Measurements from ENCODE around the gene SMTNL2.
"Not testable (repeated sequence)": the region's sequence is repeated elsewhere in the genome, so short reads cannot be mapped to it uniquely, and the experiment has no call there.

The SMTNL2 gene

GRCh38 chr17:4588898-4589625, 4.7 kb downstream of the SMTNL2 start:
- TF ChIP-seq CTCF (IDR thresholded peaks at IDR 0.05; ENCODE audit: low read depth, low read length, poor library complexity, severe bottlenecking) (no peak), EZH2phosphoT487 (IDR thresholded peaks at IDR 0.05; ENCODE audit: borderline replicate concordance, low read length) (no peak)
- Histone ChIP-seq H3K9me2 (replicated peaks; ENCODE audit: control insufficient read depth, low read length) (no peaks in the 10 kb centered on the region), H3K27me3 (ENCODE audit: control insufficient read depth, low read length) (peaks cover 31% of the 10 kb centered on the region), H3K79me2 (ENCODE audit: control insufficient read depth, low read length) (no peaks in the 10 kb centered on the region), H3K27ac (ENCODE audit: low read depth, low read length) (no peak overlapping the region), H3K9me3 (ENCODE audit: control insufficient read depth, insufficient read depth, low read length) (no peaks in the 10 kb centered on the region), H3K4me3 (ENCODE audit: low read length) (no peak overlapping the region), H3F3A (ENCODE audit: control insufficient read depth, insufficient read depth) (no peaks in the 10 kb centered on the region), H4K20me1 (ENCODE audit: control insufficient read depth, insufficient read depth, low read depth, low read length) (no peaks in the 10 kb centered on the region), H3K4me2 (ENCODE audit: low read length) (no peak overlapping the region), H3K4me1 (ENCODE audit: control insufficient read depth, low read length) (no peaks in the 10 kb centered on the region), H3K36me3 (ENCODE audit: control insufficient read depth, low read length) (no peaks in the 10 kb centered on the region)

- not testable (repeated sequence) for H3K4me1 ChIP-seq (ENCODE audit: control insufficient read depth, low read length); H4K20me1 ChIP-seq (ENCODE audit: control insufficient read depth, insufficient read depth, low read depth, low read length); H3K4me3 ChIP-seq (ENCODE audit: low read length); H3K4me2 ChIP-seq (ENCODE audit: low read length); H3K9me3 ChIP-seq (ENCODE audit: control insufficient read depth, insufficient read depth, low read length); H3F3A ChIP-seq (ENCODE audit: control insufficient read depth, insufficient read depth); H3K79me2 ChIP-seq (ENCODE audit: control insufficient read depth, low read length); H3K9me2 ChIP-seq (replicated peaks; ENCODE audit: control insufficient read depth, low read length); H3K36me3 ChIP-seq (ENCODE audit: control insufficient read depth, low read length); H3K27ac ChIP-seq (ENCODE audit: low read depth, low read length)
- H3K27me3 ChIP-seq (ENCODE audit: control insufficient read depth, low read length): peaks cover 23% of the 10 kb centered on the region
Measured at GRCh38 chr17:4590042-4590441, 5.7 kb downstream of the SMTNL2 start.

- H3K27ac ChIP-seq (ENCODE audit: low read depth, low read length): no peak overlapping the region
- H3K36me3 ChIP-seq (ENCODE audit: control insufficient read depth, low read length): no peaks in the 10 kb centered on the region
- peaks cover 15% of the 10 kb centered on the region; the same call in 1 of the 2 replicates for H3K27me3 ChIP-seq (ENCODE audit: control insufficient read depth, low read length)
- H4K20me1 ChIP-seq (ENCODE audit: control insufficient read depth, insufficient read depth, low read depth, low read length): no peaks in the 10 kb centered on the region
- no peaks in the 10 kb centered on the region for H3K9me3 ChIP-seq (ENCODE audit: control insufficient read depth, insufficient read depth, low read length)
- no peaks in the 10 kb centered on the region for H3K79me2 ChIP-seq (ENCODE audit: control insufficient read depth, low read length)
- no peaks in the 10 kb centered on the region for H3K9me2 ChIP-seq (replicated peaks; ENCODE audit: control insufficient read depth, low read length)
- no peaks in the 10 kb centered on the region for H3F3A ChIP-seq (ENCODE audit: control insufficient read depth, insufficient read depth)
- H3K4me1 ChIP-seq (ENCODE audit: control insufficient read depth, low read length): 0 out of 2 replicates have a peak, but pooled peaks cover 4% of the 10 kb centered on the region
- no peak for TF ChIP-seq EZH2phosphoT487 (IDR thresholded peaks at IDR 0.05; ENCODE audit: borderline replicate concordance, low read length)
- no peak for TF ChIP-seq CTCF (IDR thresholded peaks at IDR 0.05; ENCODE audit: low read depth, low read length, poor library complexity, severe bottlenecking)
- H3K4me2 ChIP-seq (ENCODE audit: low read length): no peak overlapping the region
- no peak overlapping the region for H3K4me3 ChIP-seq (ENCODE audit: low read length)
Measured at GRCh38 chr17:4590981-4591453, 6.7 kb downstream of the SMTNL2 start.

GRCh38 chr17:4591529-4591928, 7.2 kb downstream of the SMTNL2 start:
- no peaks in the 10 kb centered on the region for H3K9me3 ChIP-seq (ENCODE audit: control insufficient read depth, insufficient read depth, low read length)
- no peak overlapping the region for H3K4me2 ChIP-seq (ENCODE audit: low read length)
- H3K4me3 ChIP-seq (ENCODE audit: low read length): no peak overlapping the region
- no peaks in the 10 kb centered on the region for H3K79me2 ChIP-seq (ENCODE audit: control insufficient read depth, low read length)
- H3K27me3 ChIP-seq (ENCODE audit: control insufficient read depth, low read length): peaks cover 12% of the 10 kb centered on the region; the same call in 1 of the 2 replicates
- H3F3A ChIP-seq (ENCODE audit: control insufficient read depth, insufficient read depth): no peaks in the 10 kb centered on the region
- H3K27ac ChIP-seq (ENCODE audit: low read depth, low read length): no peak overlapping the region
- no peaks in the 10 kb centered on the region for H3K9me2 ChIP-seq (replicated peaks; ENCODE audit: control insufficient read depth, low read length)
- H3K36me3 ChIP-seq (ENCODE audit: control insufficient read depth, low read length): no peaks in the 10 kb centered on the region
- no peaks in the 10 kb centered on the region for H4K20me1 ChIP-seq (ENCODE audit: control insufficient read depth, insufficient read depth, low read depth, low read length)
- no peak for TF ChIP-seq CTCF (IDR thresholded peaks at IDR 0.05; ENCODE audit: low read depth, low read length, poor library complexity, severe bottlenecking)
- no peak for TF ChIP-seq EZH2phosphoT487 (IDR thresholded peaks at IDR 0.05; ENCODE audit: borderline replicate concordance, low read length)
- H3K4me1 ChIP-seq (ENCODE audit: control insufficient read depth, low read length): 0 out of 2 replicates have a peak, but pooled peaks cover 4% of the 10 kb centered on the region

Measured in DOHH2 (cell line).